Bronchial epithelial cell (primary cell): ENCODE data around the gene IER2. TPM values are rescaled to one million over a fixed set of nuclear protein-coding genes. Genes with fewer than 3 reads are reported as not detected.

Source experiments
- DNase-seq: peaks from one replicate; pipeline ENCODE4 v3.0.0-alpha.2; 2010; ENCODE audit warnings: low read depth
- FAIRE-seq: peaks from 2 replicates; lab custom pipeline; 2011; peaks lifted over from hg19 to GRCh38; lab: Jason Lieb, UNC
- H3K27me3 ChIP-seq: 2 replicates; pipeline ENCODE4 v1.5.1; 2011; ENCODE audit warnings: low read length; ENCODE audit not compliant: control insufficient read depth, insufficient read depth
- H3K36me3 ChIP-seq: 2 replicates; pipeline ENCODE4 v1.5.1; 2011; ENCODE audit warnings: low read length; ENCODE audit not compliant: control insufficient read depth, insufficient read depth
- H3K4me3 ChIP-seq: 2 replicates; pipeline ENCODE4 v1.5.1; 2011; ENCODE audit warnings: mild to moderate bottlenecking, low read depth, low read length, control low read depth
- CTCF ChIP-seq: IDR thresholded peaks from 2 replicates; pipeline ENCODE4 v1.5.1; 2011; ENCODE audit warnings: mild to moderate bottlenecking, moderate library complexity, low read length, control low read depth, inconsistent platforms; ENCODE audit not compliant: insufficient read depth, severe bottlenecking
- total RNA-seq: library from RNA; depleted of rRNA; stranded (reverse); fragments of >200 nt; gene quantifications from 2 replicates; pipeline ENCODE4 v1.2.1, GENCODE V29; 2014

Gene IER2
- total RNA-seq, 1 donor from 2014 or later, result 32.1 TPM

- peak; percentile 69 for DNase-seq
- peaks cover 8% of the 10 kb centered on the region for H3K36me3 ChIP-seq
- no peak for TF ChIP-seq CTCF
- H3K27me3 ChIP-seq, result no peaks in the 10 kb centered on the region
- no peak for FAIRE-seq
- H3K4me3 ChIP-seq, result no peak overlapping the region
These were observed 5.5 kb downstream of the IER2 start for GRCh38 chr19:13155472-13156359.

- FAIRE-seq, result no peak
- H3K4me3 ChIP-seq, result no peak overlapping the region
- H3K36me3 ChIP-seq, result no peaks in the 10 kb centered on the region
- TF ChIP-seq CTCF, result no peak
- H3K27me3 ChIP-seq, result no peaks in the 10 kb centered on the region
- no peak for DNase-seq
These were observed 9.5 kb downstream of the IER2 start for GRCh38 chr19:13159713-13160112.

GRCh38 chr19:13160557-13160956 lies 10.3 kb downstream of the IER2 start:
- Histone ChIP-seq H3K27me3 (no peaks in the 10 kb centered on the region), H3K36me3 (no peaks in the 10 kb centered on the region), H3K4me3 (no peak overlapping the region)
- no peak for TF ChIP-seq CTCF
- peak; percentile 45 for DNase-seq
- no peak for FAIRE-seq

GRCh38 chr19:13162724-13163608 lies 12.8 kb downstream of the IER2 start:
- Histone ChIP-seq H3K36me3 (no peaks in the 10 kb centered on the region), H3K4me3 (peak overlapping the region; percentile 24), H3K27me3 (no peaks in the 10 kb centered on the region)
- TF ChIP-seq CTCF, result no peak
- DNase-seq, result peak; percentile 96
- no peak for FAIRE-seq

- FAIRE-seq (no peak), DNase-seq (no peak)
- Histone ChIP-seq H3K27me3 (no peaks in the 10 kb centered on the region), H3K36me3 (no peaks in the 10 kb centered on the region), H3K4me3 (peak overlapping the region; percentile 19)
- no peak for TF ChIP-seq CTCF
These were observed 13.6 kb downstream of the IER2 start for GRCh38 chr19:13163609-13164342.
